H9 (cell line): ENCODE measurements around the gene C3orf22. TPM values are rescaled to one million over a fixed set of nuclear protein-coding genes. Genes with fewer than 3 reads are reported as not detected.

Experiments used
- DNase-seq: peaks from one replicate; pipeline ENCODE4 v3.0.0-alpha.2; 2017
- H2AFZ ChIP-seq: one replicate; pipeline ENCODE4 v1.6.1; 2013; ENCODE audit warnings: mild to moderate bottlenecking, low read length, control low read depth, moderate library complexity
- H2AK5ac ChIP-seq: 2 replicates; pipeline ENCODE4 v1.6.1; 2013; ENCODE audit warnings: low read length, control low read depth, mixed read lengths; ENCODE audit not compliant: insufficient read length
- H2BK120ac ChIP-seq: one replicate; pipeline ENCODE4 v1.6.1; 2013; ENCODE audit warnings: low read depth, mild to moderate bottlenecking, low read length, control low read depth, inconsistent platforms; ENCODE audit not compliant: poor library complexity, severe bottlenecking
- H2BK12ac ChIP-seq: 2 replicates; pipeline ENCODE4 v1.6.1; 2013; ENCODE audit warnings: low read length, control low read depth, mixed read lengths, low read depth; ENCODE audit not compliant: insufficient read length
- H2BK15ac ChIP-seq: 2 replicates; pipeline ENCODE4 v1.6.1; 2013; ENCODE audit warnings: low read depth, low read length, control low read depth
- H2BK20ac ChIP-seq: one replicate; pipeline ENCODE4 v1.6.1; 2013; ENCODE audit warnings: low read depth, mild to moderate bottlenecking, low read length, control low read depth, inconsistent platforms; ENCODE audit not compliant: poor library complexity, severe bottlenecking
- H2BK5ac ChIP-seq: 2 replicates; pipeline ENCODE4 v1.6.1; 2013; ENCODE audit warnings: low read length, control low read depth, mixed read lengths; ENCODE audit not compliant: insufficient read length
- H3K14ac ChIP-seq: 2 replicates; pipeline ENCODE4 v1.6.1; 2013; ENCODE audit warnings: low read length, control low read depth; ENCODE audit not compliant: insufficient read depth
- H3K18ac ChIP-seq: 2 replicates; pipeline ENCODE4 v1.6.1; 2013; ENCODE audit warnings: low read depth, mild to moderate bottlenecking, mixed read lengths, low read length, control low read depth; ENCODE audit not compliant: insufficient read length
- H3K23ac ChIP-seq: 2 replicates; pipeline ENCODE4 v1.6.1; 2013; ENCODE audit warnings: low read length, control low read depth, mixed read lengths, low read depth; ENCODE audit not compliant: insufficient read length
- H3K23me2 ChIP-seq: 2 replicates; pipeline ENCODE4 v1.6.1; 2013; ENCODE audit warnings: low read depth, mild to moderate bottlenecking, mixed read lengths, low read length, control low read depth; ENCODE audit not compliant: insufficient read length, poor library complexity, severe bottlenecking
- H3K27ac ChIP-seq: 2 replicates; pipeline ENCODE4 v1.5.1; 2013; ENCODE audit warnings: low read length, control low read depth, mixed read lengths, low read depth; ENCODE audit not compliant: insufficient read length
- H3K27me3 ChIP-seq: 2 replicates; pipeline ENCODE4 v1.6.1; 2013; ENCODE audit warnings: low read length, control low read depth, inconsistent platforms; ENCODE audit not compliant: insufficient read depth
- H3K4ac ChIP-seq: 2 replicates; pipeline ENCODE4 v1.6.1; 2013; ENCODE audit warnings: low read depth, mild to moderate bottlenecking, control low read depth, inconsistent platforms, low read length, moderate library complexity
- H3K4me1 ChIP-seq: 2 replicates; pipeline ENCODE4 v1.6.1; 2013; ENCODE audit warnings: low read length, control low read depth, inconsistent platforms; ENCODE audit not compliant: insufficient read depth
- H3K4me2 ChIP-seq: 2 replicates; pipeline ENCODE4 v1.6.1; 2013; ENCODE audit warnings: low read length, control low read depth, mixed read lengths; ENCODE audit not compliant: insufficient read length, insufficient read depth
- H3K56ac ChIP-seq: 2 replicates; pipeline ENCODE4 v1.6.1; 2013; ENCODE audit warnings: low read depth, mild to moderate bottlenecking, mixed read lengths, low read length, control low read depth; ENCODE audit not compliant: insufficient read length
- H3K79me1 ChIP-seq: 2 replicates; pipeline ENCODE4 v1.6.1; 2013; ENCODE audit warnings: low read depth, mild to moderate bottlenecking, moderate library complexity, low read length, control low read depth, inconsistent platforms; ENCODE audit not compliant: insufficient read depth, poor library complexity, severe bottlenecking
- H3K79me2 ChIP-seq: 2 replicates; pipeline ENCODE4 v1.6.1; 2013; ENCODE audit warnings: low read length, control low read depth, inconsistent platforms; ENCODE audit not compliant: insufficient read depth
- H3K9ac ChIP-seq: 2 replicates; pipeline ENCODE4 v1.6.1; 2013; ENCODE audit warnings: low read length, control low read depth, mixed read lengths; ENCODE audit not compliant: insufficient read length; ENCODE audit errors: extremely low read depth
- H3K9me3 ChIP-seq: one replicate; pipeline ENCODE4 v1.6.1; 2013; ENCODE audit warnings: low read depth, low read length, inconsistent platforms; ENCODE audit not compliant: control insufficient read depth
- H3T11ph ChIP-seq: one replicate; pipeline ENCODE4 v1.6.1; 2013; ENCODE audit warnings: mild to moderate bottlenecking, low read length, control low read depth, inconsistent platforms
- H4K20me1 ChIP-seq: one replicate; pipeline ENCODE4 v1.6.1; 2013; ENCODE audit not compliant: control insufficient read depth, insufficient read length, insufficient read depth
- H4K5ac ChIP-seq: 2 replicates; pipeline ENCODE4 v1.6.1; 2013; ENCODE audit warnings: low read depth, mild to moderate bottlenecking, mixed read lengths, low read length, control low read depth; ENCODE audit not compliant: insufficient read length
- H4K8ac ChIP-seq: replicated peaks from 2 replicates; pipeline ENCODE4 v1.6.1; 2013; ENCODE audit warnings: low read length, control low read depth, mixed read lengths, low read depth; ENCODE audit not compliant: insufficient read length
- H4K91ac ChIP-seq: 2 replicates; pipeline ENCODE4 v1.6.1; 2013; ENCODE audit warnings: low read depth, mild to moderate bottlenecking, moderate library complexity, mixed read lengths, low read length, control low read depth; ENCODE audit not compliant: insufficient read length
- H3K27ac Mint-ChIP-seq, 3 experiments: 2 replicates in 2 of 3; 3 replicates in 1 of 3; pipeline ENCODE4 v1.8.0; 2020 to 2021; ENCODE audit warnings: mixed read lengths in 3 of 3, mild to moderate bottlenecking in 1 of 3, moderate library complexity in 1 of 3
- H3K27me3 Mint-ChIP-seq: 2 replicates; pipeline ENCODE4 v1.8.0; 2021; ENCODE audit warnings: low read depth, mild to moderate bottlenecking, moderate library complexity, mixed read lengths
- H3K36me3 Mint-ChIP-seq, 3 experiments: 2 replicates in 2 of 3; 3 replicates in 1 of 3; pipeline ENCODE4 v1.8.0; 2020 to 2021; ENCODE audit warnings: low read depth in 3 of 3, mixed read lengths in 3 of 3; ENCODE audit not compliant: insufficient read depth in 1 of 3
- H3K4me1 Mint-ChIP-seq, 2 experiments: 2 replicates each; pipeline ENCODE4 v1.8.0; 2020; ENCODE audit warnings: mixed read lengths in 2 of 2
- H3K4me3 Mint-ChIP-seq, 2 experiments: 2 replicates in 1 of 2; 3 replicates in 1 of 2; pipeline ENCODE4 v1.8.0; 2020 to 2021; ENCODE audit warnings: mild to moderate bottlenecking in 2 of 2, mixed read lengths in 2 of 2, moderate library complexity in 1 of 2
- H3K9me3 Mint-ChIP-seq, 2 experiments: 2 replicates in 1 of 2; 3 replicates in 1 of 2; pipeline ENCODE4 v1.8.0; 2020; ENCODE audit warnings: mild to moderate bottlenecking in 2 of 2, mixed read lengths in 2 of 2, moderate library complexity in 1 of 2
- WGBS: extraction: QIAGEN DNeasy Blood & Tissue Kit; methylation state at CpG from one replicate; pipeline ENCODE4 v1.1.7; 2013; ENCODE audit warnings: missing lambda C conversion rate, low lambda C conversion rate, mixed read lengths; ENCODE audit not compliant: insufficient read length; ENCODE audit errors: extremely low coverage; 5-methylcytosine and 5-hydroxymethylcytosine counted together
- total RNA-seq: library from RNA; stranded (reverse); gene quantifications from 2 replicates; pipeline ENCODE4 v1.2.1, GENCODE V29; 2021
- TF ChIP-seq, protein P1 (sequence below): fragments of 200-600 bp; sonication (generic); conservative IDR thresholded peaks from 3 replicates; pipeline ENCODE4 v1.8.0; 2021; ENCODE audit warnings: antibody characterized with exemption, mild to moderate bottlenecking

The C3orf22 gene
- total RNA-seq, 1 experiment from 2014 or later: not detected

DNA sequence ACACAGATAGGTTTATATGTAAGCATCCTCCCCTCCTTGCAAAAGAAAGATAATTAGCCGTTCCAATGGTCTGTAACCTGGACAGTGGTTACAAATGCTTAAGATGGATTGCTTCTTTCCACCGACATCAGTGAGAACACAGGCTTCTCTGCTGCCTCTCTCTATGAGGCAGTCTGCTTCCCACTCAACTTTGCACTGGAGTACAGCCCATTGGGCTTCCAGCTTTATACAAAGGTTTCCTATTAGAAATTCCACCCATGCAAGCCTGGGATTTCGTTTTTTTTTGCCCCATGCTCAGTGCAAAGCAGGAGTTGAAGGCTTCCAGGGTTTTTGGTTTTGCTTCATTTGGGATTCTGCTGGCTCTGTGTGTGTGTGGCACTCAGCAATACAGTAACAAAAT lies 47.3 kb upstream of the C3orf22 start:
- H3K14ac ChIP-seq: no peak overlapping the region
- no peak overlapping the region for H3K4me2 ChIP-seq
- Mint-ChIP-seq H3K36me3 (peaks cover 0 to 7% (median 2%) of the 10 kb centered on the region in 3 experiments; a peak in 4 of 7 replicates), H3K27me3 (no peaks in the 10 kb centered on the region), H3K4me1 (no peaks in the 10 kb centered on the region), H3K4me3 (no peak overlapping the region), H3K27ac (no peak overlapping the region), H3K9me3 (no peaks in the 10 kb centered on the region)
- no peak for DNase-seq
- H2BK5ac ChIP-seq: no peak overlapping the region
- H3K27ac ChIP-seq: no peak overlapping the region
- H3K79me2 ChIP-seq: no peaks in the 10 kb centered on the region
- no CpG with 5 or more reads among the region's 3 CpGs for WGBS
- no peak overlapping the region for H3T11ph ChIP-seq
- no peak overlapping the region for H2BK20ac ChIP-seq
- no peaks in the 10 kb centered on the region for H3K9me3 ChIP-seq
- H4K20me1 ChIP-seq: no peaks in the 10 kb centered on the region
- no peak overlapping the region for H4K5ac ChIP-seq
- H2AK5ac ChIP-seq: no peak overlapping the region
- no peak overlapping the region for H3K18ac ChIP-seq
- H3K27me3 ChIP-seq: no peaks in the 10 kb centered on the region
- H3K4ac ChIP-seq: no peak overlapping the region
- no peaks in the 10 kb centered on the region for H3K79me1 ChIP-seq
- H4K8ac ChIP-seq: no peak overlapping the region
- H3K4me1 ChIP-seq: no peaks in the 10 kb centered on the region
- no peak overlapping the region for H2BK12ac ChIP-seq
- TF ChIP-seq, protein P1, sequence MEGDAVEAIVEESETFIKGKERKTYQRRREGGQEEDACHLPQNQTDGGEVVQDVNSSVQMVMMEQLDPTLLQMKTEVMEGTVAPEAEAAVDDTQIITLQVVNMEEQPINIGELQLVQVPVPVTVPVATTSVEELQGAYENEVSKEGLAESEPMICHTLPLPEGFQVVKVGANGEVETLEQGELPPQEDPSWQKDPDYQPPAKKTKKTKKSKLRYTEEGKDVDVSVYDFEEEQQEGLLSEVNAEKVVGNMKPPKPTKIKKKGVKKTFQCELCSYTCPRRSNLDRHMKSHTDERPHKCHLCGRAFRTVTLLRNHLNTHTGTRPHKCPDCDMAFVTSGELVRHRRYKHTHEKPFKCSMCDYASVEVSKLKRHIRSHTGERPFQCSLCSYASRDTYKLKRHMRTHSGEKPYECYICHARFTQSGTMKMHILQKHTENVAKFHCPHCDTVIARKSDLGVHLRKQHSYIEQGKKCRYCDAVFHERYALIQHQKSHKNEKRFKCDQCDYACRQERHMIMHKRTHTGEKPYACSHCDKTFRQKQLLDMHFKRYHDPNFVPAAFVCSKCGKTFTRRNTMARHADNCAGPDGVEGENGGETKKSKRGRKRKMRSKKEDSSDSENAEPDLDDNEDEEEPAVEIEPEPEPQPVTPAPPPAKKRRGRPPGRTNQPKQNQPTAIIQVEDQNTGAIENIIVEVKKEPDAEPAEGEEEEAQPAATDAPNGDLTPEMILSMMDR: no peak
- H3K56ac ChIP-seq: no peak overlapping the region
- no peak overlapping the region for H4K91ac ChIP-seq
- no peaks in the 10 kb centered on the region for H3K23me2 ChIP-seq
- H2BK15ac ChIP-seq: no peak overlapping the region
- H3K23ac ChIP-seq: no peak overlapping the region
- H2AFZ ChIP-seq: no peak overlapping the region
- no peak overlapping the region for H2BK120ac ChIP-seq
- H3K9ac ChIP-seq: no peak overlapping the region
